CD4-positive, alpha-beta T cell treated with Interleukin-17A for 4 hours (primary cell): ENCODE data around the gene IGLL5.
"Not testable (repeated sequence)": the region's sequence is repeated elsewhere in the genome, so short reads cannot be mapped to it uniquely, and the experiment has no call there.

Source experiments
- DNase-seq: peaks from one replicate; pipeline ENCODE4 v3.0.0-alpha.2; 2020; ENCODE audit warnings: mixed read lengths

The IGLL5 gene

GRCh38 chr22:22884888-22885840 lies 2.5 kb upstream of the IGLL5 start:
- DNase-seq: no peak

- DNase-seq: no peak
Observed at GRCh38 chr22:22886546-22886945, 1.1 kb upstream of the IGLL5 start.

GRCh38 chr22:22888571-22889353 lies 1.1 kb downstream of the IGLL5 start:
- no peak for DNase-seq

GRCh38 chr22:22890085-22890484 lies 2.5 kb downstream of the IGLL5 start:
- DNase-seq: no peak

- no peak for DNase-seq
Observed at GRCh38 chr22:22891139-22891621, 3.6 kb downstream of the IGLL5 start.

- no peak for DNase-seq
Observed at GRCh38 chr22:22892096-22893052, 4.8 kb downstream of the IGLL5 start.

- no peak for DNase-seq
Observed at GRCh38 chr22:22893077-22893805, 5.6 kb downstream of the IGLL5 start.

- no peak for DNase-seq
Observed at GRCh38 chr22:22893891-22894739, 6.5 kb downstream of the IGLL5 start.

GRCh38 chr22:22894740-22895731 lies 7.4 kb downstream of the IGLL5 start:
- DNase-seq: no peak

- DNase-seq: no peak
Observed at GRCh38 chr22:22895776-22896445, 8.3 kb downstream of the IGLL5 start.

- DNase-seq: no peak
Observed at GRCh38 chr22:22896601-22897000, 9.0 kb downstream of the IGLL5 start.

GRCh38 chr22:22897091-22897490 lies 9.5 kb downstream of the IGLL5 start:
- DNase-seq: no peak

GRCh38 chr22:22897947-22898346 lies 10.3 kb downstream of the IGLL5 start:
- DNase-seq: no peak

- not testable (repeated sequence) for DNase-seq
Observed at GRCh38 chr22:22898411-22898950, 10.9 kb downstream of the IGLL5 start.

- not testable (repeated sequence) for DNase-seq
Observed at GRCh38 chr22:22899342-22900080, 11.9 kb downstream of the IGLL5 start.

- not testable (repeated sequence) for DNase-seq
Observed at GRCh38 chr22:22900527-22901205, 13.1 kb downstream of the IGLL5 start.

- DNase-seq: no peak
Observed at GRCh38 chr22:22901578-22902218, 14.1 kb downstream of the IGLL5 start.
